ENCODE data around the gene CDKL2.
"Not testable (repeated sequence)": the region's sequence is repeated elsewhere in the genome, so short reads cannot be mapped to it uniquely, and the experiment has no call there.

CDKL2 gene

GRCh38 chr4:75555294-75556164 is 74.8 kb downstream of the CDKL2 start, which contains the start of gene ODAPH:
Gene ODAPH (plus strand): TSS chr4:75556066. CDS start chr4:75556083, 17 bp downstream.
- TF ChIP-seq YY1 (IDR thresholded peaks at IDR 0.05; ENCODE audit: insufficient read depth, insufficient read length) (no peak), SUZ12 (IDR thresholded peaks at IDR 0.05; ENCODE audit: extremely low read depth, insufficient read depth, insufficient read length) (no peak), ZNF274 (IDR thresholded peaks at IDR 0.05; ENCODE audit: low read depth, low read length) (no peak)
- H3K4me1 ChIP-seq (ENCODE audit: insufficient read depth, insufficient read length) = no peaks in the 10 kb centered on the region
- H3K4me3 ChIP-seq (ENCODE audit: insufficient read length, low read depth) = no peak within 1 kb of the TSS
- H3K36me3 ChIP-seq (ENCODE audit: insufficient read depth, insufficient read length, low read length) = no peaks in the 10 kb centered on the region
- DNase-seq (ENCODE audit: low read depth, low spot score) = peak; percentile 36
- H3K27me3 ChIP-seq (ENCODE audit: insufficient read depth, insufficient read length) = no peaks in the 10 kb centered on the region
- H3K9ac ChIP-seq (ENCODE audit: insufficient read length, low read depth) = no peak within 1 kb of the TSS
- H3K9me3 ChIP-seq (ENCODE audit: insufficient read depth, low read length) = no peaks in the 10 kb centered on the region

- H3K27me3 ChIP-seq (ENCODE audit: insufficient read depth, insufficient read length) = no peaks in the 10 kb centered on the region
- H3K36me3 ChIP-seq (ENCODE audit: insufficient read depth, insufficient read length, low read length) = no peaks in the 10 kb centered on the region
- no peak overlapping the region for H3K4me3 ChIP-seq (ENCODE audit: insufficient read length, low read depth)
- TF ChIP-seq ZNF274 (IDR thresholded peaks at IDR 0.05; ENCODE audit: low read depth, low read length) (no peak), SUZ12 (IDR thresholded peaks at IDR 0.05; ENCODE audit: extremely low read depth, insufficient read depth, insufficient read length) (no peak), YY1 (IDR thresholded peaks at IDR 0.05; ENCODE audit: insufficient read depth, insufficient read length) (no peak)
- H3K9ac ChIP-seq (ENCODE audit: insufficient read length, low read depth) = no peak overlapping the region
- H3K9me3 ChIP-seq (ENCODE audit: insufficient read depth, low read length) = no peaks in the 10 kb centered on the region
- no peaks in the 10 kb centered on the region for H3K4me1 ChIP-seq (ENCODE audit: insufficient read depth, insufficient read length)
- DNase-seq (ENCODE audit: low read depth, low spot score) = no peak
Observed at GRCh38 chr4:75552452-75552851, 77.9 kb downstream of the CDKL2 start.

GRCh38 chr4:75549019-75549418 is 81.3 kb downstream of the CDKL2 start:
- no peak overlapping the region for H3K4me3 ChIP-seq (ENCODE audit: insufficient read length, low read depth)
- no peaks in the 10 kb centered on the region for H3K27me3 ChIP-seq (ENCODE audit: insufficient read depth, insufficient read length)
- H3K9ac ChIP-seq (ENCODE audit: insufficient read length, low read depth) = no peak overlapping the region
- TF ChIP-seq YY1 (IDR thresholded peaks at IDR 0.05; ENCODE audit: insufficient read depth, insufficient read length) = no peak
- no peak for TF ChIP-seq SUZ12 (IDR thresholded peaks at IDR 0.05; ENCODE audit: extremely low read depth, insufficient read depth, insufficient read length)
- TF ChIP-seq ZNF274 (IDR thresholded peaks at IDR 0.05; ENCODE audit: low read depth, low read length) = no peak
- H3K4me1 ChIP-seq (ENCODE audit: insufficient read depth, insufficient read length) = peaks cover 2% of the 10 kb centered on the region
- DNase-seq (ENCODE audit: low read depth, low spot score) = no peak
- H3K9me3 ChIP-seq (ENCODE audit: insufficient read depth, low read length) = no peaks in the 10 kb centered on the region
- peaks cover 8% of the 10 kb centered on the region for H3K36me3 ChIP-seq (ENCODE audit: insufficient read depth, insufficient read length, low read length)

DNA sequence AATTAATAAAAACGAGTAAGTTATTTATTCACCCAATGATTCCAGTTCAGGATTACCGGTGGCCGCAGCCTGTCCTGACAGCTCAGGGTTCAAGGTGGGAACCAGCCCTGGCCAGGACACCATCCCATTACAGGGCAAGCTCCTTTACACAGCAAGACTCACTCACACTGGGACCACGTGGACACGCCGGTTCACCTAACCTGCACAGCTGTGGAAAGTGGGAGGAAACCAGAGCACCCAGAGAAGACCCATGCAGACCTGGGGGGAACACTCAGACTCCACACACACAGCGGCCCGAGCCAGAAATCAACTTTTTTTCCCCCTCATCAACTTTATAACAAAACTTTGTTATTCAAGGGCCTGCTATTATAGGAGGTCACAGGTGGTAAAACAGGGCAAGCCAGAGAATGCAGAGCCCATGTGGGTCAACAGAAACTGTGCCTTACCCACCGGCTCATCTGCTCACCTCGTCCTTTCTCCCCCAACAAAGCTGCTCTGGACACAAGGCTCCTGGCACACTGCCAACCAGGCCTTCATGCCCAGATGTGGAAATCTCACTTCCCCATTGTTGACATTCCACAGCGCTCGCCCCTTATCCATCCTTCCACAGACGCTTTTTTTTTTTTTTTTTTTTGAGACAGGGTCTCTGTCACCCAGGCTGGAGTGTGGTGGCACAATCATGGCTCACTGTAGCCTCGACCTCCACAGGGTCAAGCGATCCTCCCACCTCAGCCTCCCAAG is 82.5 kb downstream of the CDKL2 start:
- no peak for DNase-seq (ENCODE audit: low read depth, low spot score)
- TF ChIP-seq ZNF274 (IDR thresholded peaks at IDR 0.05; ENCODE audit: low read depth, low read length) (no peak), YY1 (IDR thresholded peaks at IDR 0.05; ENCODE audit: insufficient read depth, insufficient read length) (no peak)

GRCh38 chr4:75545526-75545925 is 84.8 kb downstream of the CDKL2 start:
- H3K9ac ChIP-seq (ENCODE audit: insufficient read length, low read depth) = no peak overlapping the region
- H3K9me3 ChIP-seq (ENCODE audit: insufficient read depth, low read length) = no peaks in the 10 kb centered on the region
- peaks cover 2% of the 10 kb centered on the region for H3K4me1 ChIP-seq (ENCODE audit: insufficient read depth, insufficient read length)
- peaks cover 8% of the 10 kb centered on the region for H3K36me3 ChIP-seq (ENCODE audit: insufficient read depth, insufficient read length, low read length)
- H3K27me3 ChIP-seq (ENCODE audit: insufficient read depth, insufficient read length) = no peaks in the 10 kb centered on the region
- no peak overlapping the region for H3K4me3 ChIP-seq (ENCODE audit: insufficient read length, low read depth)
- TF ChIP-seq ZNF274 (IDR thresholded peaks at IDR 0.05; ENCODE audit: low read depth, low read length) (no peak), SUZ12 (IDR thresholded peaks at IDR 0.05; ENCODE audit: extremely low read depth, insufficient read depth, insufficient read length) (no peak), YY1 (IDR thresholded peaks at IDR 0.05; ENCODE audit: insufficient read depth, insufficient read length) (no peak)
- no peak for DNase-seq (ENCODE audit: low read depth, low spot score)

More for the DNA sequence above, 82.5 kb downstream of the CDKL2 start:
- Histone ChIP-seq H3K9ac (ENCODE audit: insufficient read length, low read depth) (no peak overlapping the region), H3K36me3 (ENCODE audit: insufficient read depth, insufficient read length, low read length) (peaks cover 8% of the 10 kb centered on the region), H3K4me1 (ENCODE audit: insufficient read depth, insufficient read length) (peaks cover 2% of the 10 kb centered on the region), H3K4me3 (ENCODE audit: insufficient read length, low read depth) (no peak overlapping the region), H3K27me3 (ENCODE audit: insufficient read depth, insufficient read length) (no peaks in the 10 kb centered on the region), H3K9me3 (ENCODE audit: insufficient read depth, low read length) (no peaks in the 10 kb centered on the region)

- H3K36me3 ChIP-seq (ENCODE audit: insufficient read depth, insufficient read length, low read length) = peaks cover 10% of the 10 kb centered on the region
- H3K27me3 ChIP-seq (ENCODE audit: insufficient read depth, insufficient read length) = no peaks in the 10 kb centered on the region
- H3K9me3 ChIP-seq (ENCODE audit: insufficient read depth, low read length) = no peaks in the 10 kb centered on the region
- H3K4me3 ChIP-seq (ENCODE audit: insufficient read length, low read depth) = no peak overlapping the region
- no peak for DNase-seq (ENCODE audit: low read depth, low spot score)
- H3K4me1 ChIP-seq (ENCODE audit: insufficient read depth, insufficient read length) = peaks cover 2% of the 10 kb centered on the region
- TF ChIP-seq YY1 (IDR thresholded peaks at IDR 0.05; ENCODE audit: insufficient read depth, insufficient read length) = no peak
- TF ChIP-seq ZNF274 (IDR thresholded peaks at IDR 0.05; ENCODE audit: low read depth, low read length) = no peak
- no peak for TF ChIP-seq SUZ12 (IDR thresholded peaks at IDR 0.05; ENCODE audit: extremely low read depth, insufficient read depth, insufficient read length)
- H3K9ac ChIP-seq (ENCODE audit: insufficient read length, low read depth) = no peak overlapping the region
Observed at GRCh38 chr4:75544870-75545269, 85.5 kb downstream of the CDKL2 start.

DNA sequence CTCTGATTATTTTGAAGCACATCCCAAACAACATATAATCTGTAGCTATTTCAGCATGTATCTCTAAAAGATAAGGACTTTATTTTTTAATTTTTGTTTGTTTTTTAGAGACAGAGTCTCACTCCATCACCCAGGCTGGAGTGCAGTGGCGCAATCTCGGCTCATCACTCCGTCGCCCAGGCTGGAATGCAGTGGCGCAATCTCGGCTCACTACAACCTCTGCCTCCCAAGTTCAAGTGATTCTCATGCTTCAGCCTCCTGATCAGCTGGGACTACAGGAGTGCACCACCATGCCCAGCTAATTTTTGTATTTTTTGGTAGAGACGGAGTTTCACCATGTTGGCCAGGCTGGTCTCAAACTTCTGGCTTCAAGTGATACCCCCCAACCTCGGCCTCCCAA is 86.1 kb downstream of the CDKL2 start:
- H3K4me1 ChIP-seq (ENCODE audit: insufficient read depth, insufficient read length); H3K9ac ChIP-seq (ENCODE audit: insufficient read length, low read depth); H3K27me3 ChIP-seq (ENCODE audit: insufficient read depth, insufficient read length); DNase-seq (ENCODE audit: low read depth, low spot score); H3K9me3 ChIP-seq (ENCODE audit: insufficient read depth, low read length); H3K4me3 ChIP-seq (ENCODE audit: insufficient read length, low read depth): not testable (repeated sequence)
- peaks cover 10% of the 10 kb centered on the region for H3K36me3 ChIP-seq (ENCODE audit: insufficient read depth, insufficient read length, low read length)

All from NT2/D1 (cell line).